HFF-Myc (cell line): ENCODE measurements around the gene GPR3.

Experiments
- DNase-seq: peaks from one replicate; pipeline ENCODE4 v3.0.0-alpha.2; 2011; ENCODE audit warnings: low read depth; ENCODE audit errors: extremely low read depth
- H3K4me3 ChIP-seq: replicated peaks from 2 replicates; pipeline ENCODE4 v1.5.1; 2011; ENCODE audit warnings: low read depth, mild to moderate bottlenecking, control low read depth, low read length
- TF ChIP-seq, protein P1 (sequence below): IDR thresholded peaks from 2 replicates; pipeline ENCODE4 v1.5.1; 2012; ENCODE audit warnings: mild to moderate bottlenecking, low read depth, low read length, control low read depth; ENCODE audit errors: missing control alignments

The GPR3 gene

DNA sequence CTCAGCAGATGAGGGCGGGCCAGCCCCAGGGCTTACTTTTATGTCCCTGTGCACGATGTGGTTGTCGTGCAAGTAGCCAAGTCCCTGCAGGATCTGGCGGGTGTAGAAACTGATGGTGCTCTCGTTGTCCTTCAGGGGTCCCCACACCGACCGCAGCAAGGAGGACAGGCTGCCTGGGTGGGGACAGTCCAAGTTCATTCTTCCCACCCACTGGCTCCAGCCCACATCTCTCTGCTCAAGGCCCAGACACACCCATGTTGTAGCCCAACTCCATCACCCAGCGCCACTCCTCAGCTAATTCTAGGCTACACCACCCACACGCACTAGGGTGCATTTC lies 32.6 kb upstream of the GPR3 start:
- DNase-seq = no peak
- TF ChIP-seq, protein P1, sequence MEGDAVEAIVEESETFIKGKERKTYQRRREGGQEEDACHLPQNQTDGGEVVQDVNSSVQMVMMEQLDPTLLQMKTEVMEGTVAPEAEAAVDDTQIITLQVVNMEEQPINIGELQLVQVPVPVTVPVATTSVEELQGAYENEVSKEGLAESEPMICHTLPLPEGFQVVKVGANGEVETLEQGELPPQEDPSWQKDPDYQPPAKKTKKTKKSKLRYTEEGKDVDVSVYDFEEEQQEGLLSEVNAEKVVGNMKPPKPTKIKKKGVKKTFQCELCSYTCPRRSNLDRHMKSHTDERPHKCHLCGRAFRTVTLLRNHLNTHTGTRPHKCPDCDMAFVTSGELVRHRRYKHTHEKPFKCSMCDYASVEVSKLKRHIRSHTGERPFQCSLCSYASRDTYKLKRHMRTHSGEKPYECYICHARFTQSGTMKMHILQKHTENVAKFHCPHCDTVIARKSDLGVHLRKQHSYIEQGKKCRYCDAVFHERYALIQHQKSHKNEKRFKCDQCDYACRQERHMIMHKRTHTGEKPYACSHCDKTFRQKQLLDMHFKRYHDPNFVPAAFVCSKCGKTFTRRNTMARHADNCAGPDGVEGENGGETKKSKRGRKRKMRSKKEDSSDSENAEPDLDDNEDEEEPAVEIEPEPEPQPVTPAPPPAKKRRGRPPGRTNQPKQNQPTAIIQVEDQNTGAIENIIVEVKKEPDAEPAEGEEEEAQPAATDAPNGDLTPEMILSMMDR = no peak
- H3K4me3 ChIP-seq = no peak overlapping the region

DNA sequence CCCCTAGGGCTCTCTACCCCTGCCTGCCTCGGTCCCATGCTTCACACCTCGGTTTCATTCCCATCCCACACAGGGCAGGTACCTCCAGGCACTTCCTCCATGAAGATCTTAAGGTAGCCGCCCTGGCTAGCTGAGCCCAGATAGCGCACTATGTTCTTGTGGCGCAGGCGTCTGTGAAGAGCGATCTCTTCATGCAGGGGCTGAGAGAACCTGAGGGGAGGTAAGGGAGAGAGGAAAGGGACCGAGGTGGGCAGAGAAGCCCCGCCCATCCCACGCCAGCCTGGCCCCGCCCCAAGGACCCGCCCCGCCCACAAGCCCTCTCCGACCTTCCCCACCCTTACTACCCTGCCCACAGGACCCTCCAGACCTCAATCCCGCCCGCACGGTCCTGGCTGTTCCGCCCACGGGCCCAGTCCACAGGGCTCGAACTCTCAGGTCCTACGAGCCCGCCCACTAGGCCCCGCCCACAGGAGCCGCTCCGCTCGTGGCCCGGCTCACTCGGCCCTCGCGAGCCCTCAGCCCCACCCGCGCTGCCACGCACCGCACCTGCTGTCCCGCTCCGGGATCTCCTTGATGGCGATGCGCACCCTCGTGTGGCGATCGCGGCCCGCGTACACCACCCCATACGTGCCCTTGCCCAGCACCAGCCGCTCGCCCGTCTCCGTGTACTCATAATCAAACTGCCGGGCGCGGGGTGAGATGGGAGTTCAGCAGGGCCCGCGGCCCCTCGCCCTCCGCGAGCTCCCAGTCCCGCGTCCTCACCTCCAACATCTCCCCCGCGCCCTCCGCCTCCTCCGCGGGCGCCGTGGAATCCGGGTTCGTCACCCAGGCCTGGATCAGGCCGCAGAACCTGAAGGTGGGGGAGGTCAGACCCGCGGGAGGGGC lies 32.0 kb upstream of the GPR3 start:
- TF ChIP-seq, protein P1 = no peak
- DNase-seq = no peak
- no peak overlapping the region for H3K4me3 ChIP-seq

DNA sequence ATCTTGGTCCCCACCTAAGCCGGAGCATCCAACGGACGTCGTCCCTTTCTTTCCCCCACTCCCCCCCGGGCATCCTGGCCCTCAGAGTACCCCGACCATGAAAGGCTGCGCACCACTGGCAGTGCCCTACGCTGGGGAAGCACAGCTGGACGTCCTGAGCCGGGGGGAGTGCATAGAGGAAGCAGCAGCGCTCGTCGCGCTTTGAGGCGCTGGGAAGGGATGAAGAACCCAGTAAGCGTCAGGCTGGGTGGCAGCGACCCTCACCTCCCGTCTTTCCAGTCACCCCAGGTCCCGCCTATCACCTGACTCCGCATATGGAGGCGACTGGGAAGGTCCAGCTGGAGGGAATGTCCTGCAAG lies 31.4 kb upstream of the GPR3 start:
- H3K4me3 ChIP-seq = no peak overlapping the region
- no peak for DNase-seq
- TF ChIP-seq, protein P1 = no peak

DNA sequence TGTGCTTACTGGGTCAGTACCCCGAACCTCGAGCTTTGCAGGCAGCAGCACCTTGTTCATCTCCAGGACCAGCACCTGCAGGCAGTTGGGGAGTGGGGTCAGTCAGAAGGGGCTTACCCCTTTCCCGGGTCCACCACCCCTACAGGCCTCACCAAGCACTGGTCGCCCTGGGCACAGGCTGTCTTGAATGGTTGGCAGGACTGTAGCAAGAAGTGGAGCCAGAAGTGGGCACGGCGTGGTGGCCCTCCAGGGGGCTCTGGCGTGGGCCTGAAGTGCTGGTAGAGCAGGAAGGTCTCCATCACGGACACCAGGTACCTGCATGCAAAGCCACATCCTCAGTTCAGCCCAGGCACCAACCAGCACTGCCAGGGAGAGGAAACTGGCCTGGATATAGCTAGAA lies 30.9 kb upstream of the GPR3 start:
- DNase-seq = no peak
- H3K4me3 ChIP-seq = no peak overlapping the region
- TF ChIP-seq, protein P1 = no peak

DNA sequence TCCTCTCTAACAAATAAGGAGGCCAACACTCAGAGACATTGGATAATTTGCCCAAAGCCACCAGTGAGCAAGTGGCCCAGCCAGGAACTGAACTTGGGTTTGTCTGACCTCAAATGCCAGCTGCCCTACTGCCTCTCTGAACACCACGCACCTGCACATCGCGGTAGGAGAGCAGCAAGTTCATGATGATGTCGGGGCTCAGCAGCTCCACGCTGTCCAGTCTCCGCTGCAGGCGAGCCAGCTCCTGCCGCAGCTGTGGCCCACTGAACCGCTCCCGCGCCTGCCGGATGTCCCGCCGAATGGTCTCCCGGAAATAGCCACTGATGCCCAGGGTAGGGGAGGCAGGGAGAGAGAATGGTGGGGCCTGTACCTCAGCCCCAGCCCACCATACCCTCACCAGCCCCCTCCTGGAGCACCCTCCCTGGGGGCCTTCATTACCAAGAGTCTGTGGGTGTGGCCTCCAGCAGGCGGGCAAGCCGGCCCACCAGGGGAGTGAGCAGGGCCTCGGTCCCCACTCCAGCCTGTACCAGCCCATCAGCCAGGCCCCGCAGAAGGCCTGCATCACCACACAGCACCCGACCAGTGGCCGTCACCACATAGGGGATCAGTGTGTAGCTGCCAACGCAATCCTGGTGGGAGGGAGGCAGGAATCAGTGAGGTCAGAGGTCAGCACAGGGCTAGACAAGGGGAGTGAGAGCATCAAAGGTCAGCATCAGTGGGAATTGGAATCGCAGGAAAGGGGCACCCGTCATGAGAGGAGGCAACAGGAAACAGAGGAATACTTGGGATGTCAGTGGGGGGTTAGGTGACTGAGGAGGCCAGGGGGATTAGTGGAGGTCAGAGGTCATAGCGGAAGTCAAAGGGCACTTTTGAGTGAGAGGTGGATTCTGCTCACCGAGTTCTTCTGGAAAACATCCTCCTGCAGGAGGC lies 28.4 kb upstream of the GPR3 start:
- TF ChIP-seq, protein P1 = no peak
- DNase-seq = no peak

DNA sequence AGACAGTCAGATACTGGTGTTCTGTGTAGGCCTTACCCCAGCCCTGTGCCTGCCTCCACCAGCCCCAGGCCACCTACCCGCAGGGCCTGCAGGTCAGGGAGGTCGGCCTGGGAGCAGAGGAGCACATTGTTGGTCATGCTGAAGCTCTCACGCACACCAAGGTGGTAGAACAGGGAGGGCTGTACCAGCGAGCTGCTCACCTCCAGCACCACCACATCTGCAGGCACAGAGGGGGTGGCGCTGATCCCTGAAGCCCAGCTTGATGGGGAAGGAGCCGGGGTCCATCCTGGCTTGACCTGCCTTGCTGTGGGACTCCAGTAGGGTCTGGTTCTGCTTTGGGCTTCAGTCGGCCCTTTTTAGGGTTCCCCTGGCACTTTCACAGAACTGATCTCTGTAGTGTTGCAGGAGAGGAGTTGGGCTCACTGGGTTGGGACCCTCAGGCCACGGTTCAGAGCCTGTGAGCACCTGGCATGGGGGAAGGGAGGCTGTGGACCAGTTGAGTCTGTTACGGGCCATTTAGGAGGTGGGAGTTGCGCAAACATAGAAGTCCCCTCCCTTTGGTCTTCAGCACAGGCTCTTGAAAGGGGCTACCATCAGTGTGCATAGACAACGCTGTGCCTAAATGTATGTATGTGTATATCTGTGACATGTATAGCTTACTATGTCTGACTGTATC lies 27.6 kb upstream of the GPR3 start:
- H3K4me3 ChIP-seq = peak overlapping the region; percentile 53
- no peak for DNase-seq
- TF ChIP-seq, protein P1 = no peak

More for the DNA sequence above, 28.4 kb upstream of the GPR3 start:
- no peak overlapping the region for H3K4me3 ChIP-seq
